Endothelial cell of umbilical vein (primary cell): ENCODE data around the gene RSPH3. TPM values are rescaled to one million over a fixed set of nuclear protein-coding genes. Genes with fewer than 3 reads are reported as not detected.
"Not testable (repeated sequence)": the region's sequence is repeated elsewhere in the genome, so short reads cannot be mapped to it uniquely, and the experiment has no call there.

Experiments used
- BruUV-seq: library from RNA; stranded (reverse); fragments of 400-500 nt; replicated peaks from 2 replicates; lab custom pipeline; 2021; lab: Mats Ljungman, UMichigan
- CTCF ChIA-PET: fragments of 300-600, 350-600 bp; sonication (Branson Sonifier 250); formaldehyde crosslinking; loops from one replicate; lab custom pipeline; 2021; ENCODE audit warnings: antibody characterized with exemption, inconsistent platforms; lab: Charles Lee
- POLR2A ChIA-PET: fragments of 300-600, 350-600 bp; sonication (Branson Sonifier 250); formaldehyde crosslinking; loops from one replicate; lab custom pipeline; 2021; ENCODE audit warnings: antibody characterized with exemption, inconsistent platforms; lab: Charles Lee
- DNase-seq: peaks from one replicate; pipeline ENCODE4 v3.0.0-alpha.2; 2011; ENCODE audit warnings: low read depth, low spot score
- FAIRE-seq: peaks from 2 replicates; lab custom pipeline; 2011; peaks lifted over from hg19 to GRCh38; lab: Jason Lieb, UNC
- H2AFZ ChIP-seq: 2 replicates; pipeline ENCODE4 v1.6.0; 2012; ENCODE audit warnings: low read depth, low read length, control low read depth, inconsistent platforms
- H3K27ac ChIP-seq: 2 replicates; pipeline ENCODE4 v1.5.1; 2011; ENCODE audit warnings: low read depth, mild to moderate bottlenecking, control low read depth, low read length, moderate library complexity; ENCODE audit not compliant: insufficient read depth
- H3K27me3 ChIP-seq, 2 experiments: 2 replicates each; pipeline versions ENCODE4 v1.6.0 to v1.6.1; 2011; ENCODE audit warnings: low read length in 2 of 2, mixed read lengths in 1 of 2; ENCODE audit not compliant: control insufficient read depth in 2 of 2, insufficient read depth in 2 of 2
- H3K36me3 ChIP-seq, 2 experiments: 2 replicates in 1 of 2; 3 replicates in 1 of 2; pipeline ENCODE4 v1.5.1; 2011; ENCODE audit warnings: low read length in 2 of 2, mild to moderate bottlenecking in 1 of 2, moderate library complexity in 1 of 2; ENCODE audit not compliant: control insufficient read depth in 2 of 2, insufficient read depth in 2 of 2; ENCODE audit errors: extremely low read depth in 1 of 2
- H3K4me1 ChIP-seq: 3 replicates; pipeline ENCODE4 v1.5.1; 2011; ENCODE audit warnings: mild to moderate bottlenecking, low read length; ENCODE audit not compliant: control insufficient read depth, insufficient read depth; ENCODE audit errors: extremely low read depth
- H3K4me2 ChIP-seq: 2 replicates; pipeline ENCODE4 v1.6.1; 2011; ENCODE audit warnings: low read length, control low read depth, mixed read lengths; ENCODE audit not compliant: insufficient read depth
- H3K4me3 ChIP-seq, 3 experiments: fragments of 200-600 bp in 1 of 3; sonication (generic), shearing (Covaris generic) in 1 of 3; replicated peaks in 1 of 3; 2 replicates each; pipeline ENCODE4 v1.5.1; 2011 to 2016; ENCODE audit warnings: control low read depth in 3 of 3, low read length in 3 of 3, mild to moderate bottlenecking in 2 of 3, inconsistent platforms in 1 of 3, low read depth in 1 of 3, moderate library complexity in 1 of 3; ENCODE audit not compliant: insufficient read depth in 1 of 3
- H3K79me2 ChIP-seq: 2 replicates; pipeline ENCODE4 v1.6.0; 2012; ENCODE audit warnings: low read length, inconsistent platforms; ENCODE audit not compliant: control insufficient read depth, insufficient read depth
- H3K9ac ChIP-seq: replicated peaks from 2 replicates; pipeline ENCODE3; 2011; ENCODE audit warnings: low read length, control low read depth; ENCODE audit not compliant: insufficient read depth; ENCODE audit errors: extremely low read depth
- H3K9me1 ChIP-seq: replicated peaks from 3 replicates; pipeline ENCODE4 v1.6.0; 2011; ENCODE audit warnings: mild to moderate bottlenecking, low read length; ENCODE audit not compliant: control insufficient read depth, insufficient read depth; ENCODE audit errors: extremely low read depth
- H3K9me3 ChIP-seq: replicated peaks from 2 replicates; pipeline ENCODE4 v1.5.1; 2012; ENCODE audit warnings: low read length, inconsistent platforms; ENCODE audit not compliant: control insufficient read depth, insufficient read depth
- H4K20me1 ChIP-seq: replicated peaks from 2 replicates; pipeline ENCODE3; 2011; ENCODE audit warnings: mild to moderate bottlenecking, low read length; ENCODE audit not compliant: control insufficient read depth, insufficient read depth; ENCODE audit errors: extremely low read depth
- CTCF ChIP-seq, 2 donors: IDR thresholded peaks; 1 replicate in 1 of 2; 2 replicates in 1 of 2; pipeline ENCODE4 v1.5.1; 2011; ENCODE audit warnings: low read length in 2 of 2, mild to moderate bottlenecking in 2 of 2, moderate library complexity in 2 of 2, control low read depth in 1 of 2, inconsistent platforms in 1 of 2, low read depth in 1 of 2; ENCODE audit not compliant: insufficient read depth in 1 of 2; ENCODE audit errors: extremely low read depth in 1 of 2
- EZH2 ChIP-seq: IDR thresholded peaks from 2 replicates; pipeline ENCODE4 v1.6.1; 2012; ENCODE audit warnings: borderline replicate concordance, low read depth, mild to moderate bottlenecking, moderate library complexity, low read length, inconsistent platforms; ENCODE audit not compliant: severe bottlenecking
- FOS ChIP-seq: IDR thresholded peaks from 2 replicates; pipeline ENCODE4 v1.6.1; 2011; ENCODE audit warnings: mild to moderate bottlenecking, low read length, moderate library complexity, borderline replicate concordance; ENCODE audit not compliant: insufficient read depth
- GATA2 ChIP-seq: IDR thresholded peaks from 2 replicates; pipeline ENCODE4 v1.7.0; 2011; ENCODE audit warnings: low read depth, mild to moderate bottlenecking, moderate library complexity, mixed read lengths, low read length; ENCODE audit not compliant: insufficient read length, insufficient read depth
- JUN ChIP-seq: IDR thresholded peaks from 2 replicates; pipeline ENCODE4 v1.6.1; 2011; ENCODE audit warnings: borderline replicate concordance, low read depth; ENCODE audit not compliant: insufficient read length, insufficient read depth
- MAX ChIP-seq: IDR thresholded peaks from 2 replicates; pipeline ENCODE4 v1.6.1; 2011; ENCODE audit not compliant: insufficient read depth, insufficient read length
- MYC ChIP-seq: IDR thresholded peaks from one replicate; pipeline ENCODE4 v1.6.1; 2011; ENCODE audit warnings: mild to moderate bottlenecking, low read depth, low read length
- POLR2A ChIP-seq: IDR thresholded peaks from 2 replicates; pipeline ENCODE4 v1.6.1; 2012; ENCODE audit warnings: low read depth, mild to moderate bottlenecking, control low read depth, low read length
- POLR2AphosphoS5 ChIP-seq: IDR thresholded peaks from 2 replicates; pipeline ENCODE4 v1.6.1; 2012; ENCODE audit warnings: low read depth, mild to moderate bottlenecking, control low read depth, low read length, moderate library complexity; ENCODE audit not compliant: insufficient read depth
- dilution Hi-C: fragments of 300-500 bp; cut with MboI; formaldehyde crosslinking; loops from one replicate; pipeline ENCODE4 v1.15.0; 2019; ENCODE audit warnings: low sequenced_read_pairs; ENCODE audit not compliant: extremely low pct_ligation_motif_present
- intact Hi-C: fragments of 100-400 bp; cut with micrococcal nuclease; formaldehyde crosslinking; loops from one replicate; pipeline ENCODE4 v1.10.0; 2022
- polyA plus RNA-seq, 4 experiments: library from polyadenylated mRNA; depleted of rRNA in 3 of 4; stranded (reverse) in 3 of 4; unstranded in 1 of 4; fragments of >200 nt; gene quantifications; 2 replicates each; pipeline versions ENCODE4 v1.2.1 to v1.2.3, GENCODE V29; 2011 to 2012; ENCODE audit warnings: missing spikeins in 1 of 4
- total RNA-seq: library from RNA; stranded (reverse); gene quantifications from 2 replicates; pipeline ENCODE4 v1.2.3, GENCODE V29; 2021

The RSPH3 gene
- total and polyA plus RNA-seq, 2 donors (not counting 3 experiments of a cell fraction or from before 2014, with no cell fraction given): 0.66 to 3.3 TPM

DNA sequence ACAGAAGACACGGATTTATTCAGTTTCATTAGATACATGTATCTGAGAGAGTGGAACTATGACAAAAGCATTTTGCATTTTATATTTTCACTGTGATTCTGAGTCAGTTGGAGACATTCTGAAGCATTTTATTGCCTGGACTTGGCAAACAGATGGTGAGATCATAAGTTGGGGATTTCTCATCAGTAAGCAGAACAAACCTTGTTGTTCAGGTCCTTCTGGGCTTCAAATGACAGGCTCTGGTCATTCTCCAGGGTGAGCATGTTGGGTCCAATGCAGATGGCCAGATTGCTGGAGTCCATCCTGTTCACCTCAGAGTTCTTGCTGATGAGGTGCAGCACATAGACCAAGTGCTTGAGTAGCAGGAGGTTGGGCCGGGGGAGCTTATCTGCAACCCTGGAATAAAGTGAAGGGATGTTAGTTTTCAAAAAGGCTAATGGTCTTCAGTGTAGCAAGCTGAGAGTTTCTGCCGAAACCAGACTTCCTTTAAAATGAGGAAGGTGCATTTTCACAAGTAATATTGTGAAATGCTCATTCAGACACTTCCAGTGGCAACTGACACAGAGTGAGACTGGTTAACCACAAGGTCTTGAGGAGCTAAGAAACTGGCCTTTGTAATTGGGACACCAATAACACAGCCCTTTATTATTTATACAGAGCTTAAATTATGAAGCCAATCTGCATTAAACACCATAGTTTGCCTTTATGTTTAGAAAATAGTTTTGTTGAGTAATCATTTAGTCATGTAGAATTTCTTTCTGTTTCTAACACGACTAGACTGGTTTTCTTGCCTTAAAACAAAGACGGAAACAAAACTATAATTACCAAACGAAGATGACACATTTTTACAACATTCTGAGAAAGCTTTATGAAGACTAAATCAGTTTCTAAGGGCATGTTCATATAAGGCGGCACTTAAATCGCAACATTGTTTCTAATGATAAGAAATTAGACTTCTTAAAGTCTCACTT is 39.2 kb upstream of the RSPH3 start:
- dilution Hi-C loops: no loop called here
- H3K4me3 ChIP-seq: no peak overlapping the region

GRCh38 chr6:159038318-159038717 is 38.3 kb upstream of the RSPH3 start:
- not testable (repeated sequence) for H3K9me1 ChIP-seq

More for the DNA sequence above, 39.2 kb upstream of the RSPH3 start:
- CTCF ChIA-PET: interaction anchor here (2.3 kb wide), 1 partner anchor 95 kb away, joined by 10 read pairs; no protein-coding TSS in a partner anchor
- Histone ChIP-seq H3K27me3 (peaks cover 6% of the 10 kb centered on the region in 2 experiments), H2AFZ (no peak overlapping the region), H3K9me3 (no peaks in the 10 kb centered on the region), H3K27ac (no peak overlapping the region), H3K79me2 (no peaks in the 10 kb centered on the region), H3K4me1 (no peaks in the 10 kb centered on the region), H4K20me1 (no peaks in the 10 kb centered on the region), H3K9ac (no peak overlapping the region), H3K4me2 (no peak overlapping the region), H3K9me1 (no peaks in the 10 kb centered on the region), H3K36me3 (no peaks in the 10 kb centered on the region)
- TF ChIP-seq POLR2A: no peak
- no peak for TF ChIP-seq POLR2AphosphoS5
- TF ChIP-seq EZH2: no peak
- TF ChIP-seq CTCF (IDR thresholded peaks at IDR 0.05; ENCODE audit: extremely low read depth in 1 of 2, insufficient read depth in 1 of 2, low read depth in 1 of 2, low read length in 2 of 2): no peak
- TF ChIP-seq MAX: no peak
- TF ChIP-seq MYC: no peak
- TF ChIP-seq GATA2: no peak
- TF ChIP-seq FOS: no peak
- TF ChIP-seq JUN: no peak
- intact Hi-C loops: no loop called here
- no peak for DNase-seq
- BruUV-seq: no TSS peak
- no peak for FAIRE-seq
- POLR2A ChIA-PET: no interaction called here

More at GRCh38 chr6:159038318-159038717, 38.3 kb upstream of the RSPH3 start:
- H3K4me2 ChIP-seq, H3K9ac ChIP-seq, intact Hi-C loops, H3K4me1 ChIP-seq, H3K4me3 ChIP-seq, H3K36me3 ChIP-seq, H4K20me1 ChIP-seq, FAIRE-seq, H3K27ac ChIP-seq, DNase-seq, H3K79me2 ChIP-seq, H3K9me3 ChIP-seq, H3K27me3 ChIP-seq, H2AFZ ChIP-seq, dilution Hi-C loops, BruUV-seq, POLR2A ChIA-PET: not testable (repeated sequence)
- CTCF ChIA-PET: interaction anchor here (0.6 to 2.3 kb wide), 2 partner anchors 96 to 541 kb away, joined by 3 to 10 read pairs; no protein-coding TSS in a partner anchor
